Measurements from ENCODE around the gene ACTA2.

- TF ChIP-seq CTCF (IDR thresholded peaks at IDR 0.05) = no peak
- TF ChIP-seq POLR2A (IDR thresholded peaks at IDR 0.05) = no peak
Observed at GRCh38 chr10:88886557-88886956, 66.0 kb downstream of the ACTA2 start.
